K562 (cell line): ENCODE results near the gene DCPS.

Experiments
- CTCF ChIP-seq, 3 experiments: IDR thresholded peaks in 2 of 3; conservative IDR thresholded peaks in 1 of 3; 2 replicates each; pipeline ENCODE4 v1.5.1; 2011 to 2012; ENCODE audit warnings: low read length in 3 of 3, mild to moderate bottlenecking in 3 of 3, control low read depth in 2 of 3, improper control_type of control experiment in 1 of 3, inconsistent platforms in 1 of 3, low read depth in 1 of 3, mixed read lengths in 1 of 3, moderate library complexity in 1 of 3; ENCODE audit not compliant: insufficient read depth in 2 of 3
- FOXP1 ChIP-seq: sonication (generic); formaldehyde crosslinking; IDR thresholded peaks from 2 replicates; pipeline ENCODE4 v1.8.0; 2022; ENCODE audit warnings: mild to moderate bottlenecking, missing genetic modification reagents
- GATAD2A ChIP-seq: fragments of 450-650 bp; IDR thresholded peaks from 2 replicates; pipeline ENCODE4 v1.6.1; 2017
- MAFG ChIP-seq: fragments of 450-650 bp; conservative IDR thresholded peaks from 2 replicates; pipeline ENCODE4 v1.6.1; 2016; ENCODE audit warnings: missing genetic modification characterization, missing compliant biosample characterization
- MNT ChIP-seq, 2 experiments: fragments of 450-650 bp; conservative IDR thresholded peaks; 2 replicates each; pipeline ENCODE4 v1.6.1; 2017; ENCODE audit warnings: mild to moderate bottlenecking in 2 of 2, moderate library complexity in 2 of 2
- NKRF ChIP-seq: fragments of 450-650 bp; IDR thresholded peaks from 2 replicates; pipeline ENCODE4 v1.6.1; 2016; ENCODE audit warnings: borderline replicate concordance
- TAF1 ChIP-seq: IDR thresholded peaks from 2 replicates; pipeline ENCODE4 v1.6.1; 2011; ENCODE audit warnings: mild to moderate bottlenecking, low read length, moderate library complexity; ENCODE audit not compliant: insufficient read depth, control insufficient read depth, severe bottlenecking; ENCODE audit errors: extremely low read depth
- TBL1XR1 ChIP-seq, 2 experiments: IDR thresholded peaks; 2 replicates each; pipeline ENCODE4 v1.6.1; 2012; ENCODE audit warnings: improper control_type of control experiment in 2 of 2, low read length in 2 of 2, mild to moderate bottlenecking in 1 of 2
- ZNF778 ChIP-seq: fragments of 450-650 bp; formaldehyde crosslinking; IDR thresholded peaks from 2 replicates; pipeline ENCODE4 v1.4.0; 2020; ENCODE audit warnings: mild to moderate bottlenecking, moderate library complexity

- TF ChIP-seq MNT (conservative IDR thresholded peaks at IDR 0.05) (no peak), CTCF (IDR thresholded peaks at IDR 0.05 in 2 of 3, conservative IDR thresholded peaks at IDR 0.05 in 1 of 3; ENCODE audit: insufficient read depth in 2 of 3, low read depth in 1 of 3, low read length in 3 of 3) (no peak), TAF1 (no peak), ZNF778 (CRISPR knock-in tag) (no peak), NKRF (no peak), MAFG (tag) (no peak), FOXP1 (CRISPR knock-in tag) (no peak), TBL1XR1 (IDR thresholded peaks at IDR 0.05; ENCODE audit: low read length in 2 of 2) (no peak), GATAD2A (no peak)
These were observed 67.7 kb downstream of the DCPS start for GRCh38 chr11:126371595-126371994.
